Left cardiac atrium (tissue), 4 donors: Measurements from ENCODE around the gene KRT72. TPM values are rescaled to one million over a fixed set of nuclear protein-coding genes. Genes with fewer than 3 reads are reported as not detected.

Experiments used
- ATAC-seq, 2 donors: fragments of 200-7000 bp; cut with Tn5 transposase; one replicate each; pipeline ENCODE4 v1.9.1; 2020; ENCODE audit warnings: mild to moderate bottlenecking in 2 of 2, moderate library complexity in 2 of 2
- DNase-seq: peaks from one replicate; pipeline ENCODE4 v3.0.0-alpha.2; 2020
- intact Hi-C, 2 donors: fragments of 100-400 bp; cut with DNase I; formaldehyde crosslinking; loops; one replicate each; pipeline versions ENCODE4 v1.14.1 to v1.15.1; 2022 to 2023
- long read RNA-seq: library from polyadenylated mRNA; unstranded; transcript quantifications from one replicate; pipeline ENCODE4 v2.0.0, GENCODE V29; 2021
- total RNA-seq, 2 donors: library from RNA; stranded (reverse); fragmentation: NEBNext Ultra II Directional; extraction: Animal tissue kit (Norgen Biotek cat#: 25700); gene quantifications; one replicate each; pipeline ENCODE4 v1.2.1, GENCODE V29; 2021
- donor health status: DM: no; HTN: yes; CAD: no.
- donor health status: DM: no; HTN: yes; CAD: no; lungs with severe emphysema.
- donor health status: DM: yes; HTN: yes; CAD: no.
- donor health status: Dilated cardiomyopathy.

Gene KRT72
- total RNA-seq: not detected
- long read RNA-seq: 0 reads

- ATAC-seq (no peak), DNase-seq (no peak)
- intact Hi-C loops: no loop called here
Measured at GRCh38 chr12:52600941-52601481, at the start of gene KRT72. KRT72 (minus strand) TSS chr12:52601463; CDS start chr12:52601452, 11 bp downstream.

GRCh38 chr12:52650520-52651081 is 49.3 kb upstream of the KRT72 start:
- no peak for ATAC-seq
- no peak for DNase-seq
- intact Hi-C loops: no loop called here

GRCh38 chr12:52649066-52649465 is 47.8 kb upstream of the KRT72 start:
- intact Hi-C loops: no loop called here
- ATAC-seq (no peak), DNase-seq (no peak)

- DNase-seq (no peak), ATAC-seq (no peak)
- intact Hi-C loops: no loop called here
Measured at GRCh38 chr12:52648012-52648550, 46.8 kb upstream of the KRT72 start.

- intact Hi-C loops: no loop called here
- DNase-seq (no peak), ATAC-seq (no peak)
Measured at GRCh38 chr12:52647601-52648000, 46.3 kb upstream of the KRT72 start.

GRCh38 chr12:52646613-52647012 is 45.4 kb upstream of the KRT72 start:
- DNase-seq (no peak), ATAC-seq (no peak)
- intact Hi-C loops: no loop called here

GRCh38 chr12:52645982-52646381 is 44.7 kb upstream of the KRT72 start:
- DNase-seq (no peak), ATAC-seq (no peak)
- intact Hi-C loops: no loop called here

GRCh38 chr12:52645120-52645761 is 44.0 kb upstream of the KRT72 start:
- intact Hi-C loops: no loop called here
- ATAC-seq (peak in 1 of 2 donors; percentile 38), DNase-seq (no peak)

- DNase-seq (no peak), ATAC-seq (no peak)
- intact Hi-C loops: no loop called here
Measured at GRCh38 chr12:52644078-52644415, 42.8 kb upstream of the KRT72 start.

- DNase-seq (no peak), ATAC-seq (no peak)
- intact Hi-C loops: no loop called here
Measured at GRCh38 chr12:52643233-52644077, 42.2 kb upstream of the KRT72 start.

GRCh38 chr12:52641468-52641867 is 40.2 kb upstream of the KRT72 start:
- DNase-seq: no peak
- intact Hi-C loops: no loop called here
- no peak for ATAC-seq

GRCh38 chr12:52637299-52637698 is 36.0 kb upstream of the KRT72 start:
- intact Hi-C loops: no loop called here
- ATAC-seq: no peak

GRCh38 chr12:52636592-52637258 is 35.5 kb upstream of the KRT72 start:
- DNase-seq (no peak), ATAC-seq (peak in 1 of 2 donors; percentile 11)
- intact Hi-C loops: no loop called here

More at GRCh38 chr12:52637299-52637698, 36.0 kb upstream of the KRT72 start:
- no peak for DNase-seq

- no peak for DNase-seq
- intact Hi-C loops: no loop called here
Measured at GRCh38 chr12:52636189-52636588, 34.9 kb upstream of the KRT72 start.

GRCh38 chr12:52634266-52635056 is 33.2 kb upstream of the KRT72 start:
- intact Hi-C loops: no loop called here
- DNase-seq: peak; percentile 72
- ATAC-seq: peak; percentile 93 to 96

More at GRCh38 chr12:52636189-52636588, 34.9 kb upstream of the KRT72 start:
- ATAC-seq: no peak

GRCh38 chr12:52633383-52633782 is 32.1 kb upstream of the KRT72 start:
- intact Hi-C loops: no loop called here
- DNase-seq (no peak), ATAC-seq (no peak)

- DNase-seq (no peak), ATAC-seq (no peak)
- intact Hi-C loops: no loop called here
Measured at GRCh38 chr12:52632656-52633055, 31.4 kb upstream of the KRT72 start.

GRCh38 chr12:52631676-52632459 is 30.6 kb upstream of the KRT72 start:
- intact Hi-C loops: no loop called here
- DNase-seq (no peak), ATAC-seq (no peak)
